HepG2 (cell line): ENCODE results near the gene C12orf43. TPM values are rescaled to one million over a fixed set of nuclear protein-coding genes. Genes with fewer than 3 reads are reported as not detected.

Source experiments
- ATF6 ChIP-seq: sonication (generic); formaldehyde crosslinking; conservative IDR thresholded peaks from 2 replicates; pipeline ENCODE4 v1.4.0; 2020; ENCODE audit warnings: missing genetic modification reagents
- ATF7-NPFF ChIP-seq: sonication (generic); formaldehyde crosslinking; IDR thresholded peaks from 2 replicates; pipeline ENCODE4 v1.8.1; 2023; ENCODE audit warnings: mild to moderate bottlenecking, low read depth, missing genetic modification reagents, moderate library complexity
- ATRX ChIP-seq: sonication (generic); formaldehyde crosslinking; IDR thresholded peaks from 2 replicates; pipeline ENCODE4 v1.4.0; 2020; ENCODE audit warnings: missing genetic modification reagents, borderline replicate concordance
- BCLAF1 ChIP-seq: fragments of 450-650 bp; IDR thresholded peaks from 2 replicates; pipeline ENCODE4 v1.6.1; 2017; ENCODE audit warnings: mild to moderate bottlenecking
- CREM ChIP-seq, 2 experiments: sonication (generic) in 1 of 2; formaldehyde crosslinking in 1 of 2; IDR thresholded peaks; 2 replicates each; pipeline versions ENCODE4 v1.4.0 to v1.6.1; 2016 to 2020; ENCODE audit warnings: antibody characterized with exemption in 1 of 2, mild to moderate bottlenecking in 1 of 2, missing genetic modification reagents in 1 of 2
- GLI4 ChIP-seq: sonication (generic); formaldehyde crosslinking; IDR thresholded peaks from 2 replicates; pipeline ENCODE4 v1.5.1; 2020; ENCODE audit warnings: missing genetic modification reagents, mild to moderate bottlenecking, moderate library complexity, borderline replicate concordance
- GRHL1 ChIP-seq: sonication (generic); formaldehyde crosslinking; conservative IDR thresholded peaks from 2 replicates; pipeline ENCODE4 v1.8.0; 2022; ENCODE audit warnings: missing genetic modification reagents
- IRF2 ChIP-seq: IDR thresholded peaks from 2 replicates; pipeline ENCODE4 v1.6.1; 2018; ENCODE audit warnings: missing genetic modification reagents, missing compliant biosample characterization
- KAT7 ChIP-seq: IDR thresholded peaks from 2 replicates; pipeline ENCODE4 v1.6.1; 2018; ENCODE audit warnings: borderline replicate concordance, missing compliant biosample characterization
- SNRNP70 ChIP-seq: fragments of 200-400 bp; formaldehyde crosslinking; IDR thresholded peaks from 2 replicates; pipeline ENCODE4 v1.6.1; 2017; ENCODE audit warnings: mild to moderate bottlenecking, low read depth, low read length, moderate library complexity
- SP5 ChIP-seq: IDR thresholded peaks from 2 replicates; pipeline ENCODE4 v1.6.1; 2016; ENCODE audit warnings: low read depth, borderline replicate concordance
- TCF7L2 ChIP-seq: IDR thresholded peaks from 2 replicates; pipeline ENCODE4 v1.6.1; 2011; ENCODE audit warnings: mild to moderate bottlenecking, low read depth, low read length, moderate library complexity
- XBP1 ChIP-seq: sonication (generic); formaldehyde crosslinking; IDR thresholded peaks from 2 replicates; pipeline ENCODE4 v1.5.0; 2020; ENCODE audit warnings: missing genetic modification reagents
- ZFP90 ChIP-seq: sonication (generic); formaldehyde crosslinking; IDR thresholded peaks from 2 replicates; pipeline ENCODE4 v1.8.0; 2022; ENCODE audit warnings: missing genetic modification reagents, mild to moderate bottlenecking, inconsistent platforms, borderline replicate concordance
- ZNF253 ChIP-seq: sonication (generic); formaldehyde crosslinking; IDR thresholded peaks from 2 replicates; pipeline ENCODE4 v1.8.0; 2022; ENCODE audit warnings: mild to moderate bottlenecking, missing genetic modification reagents, borderline replicate concordance
- ZNF501 ChIP-seq: sonication (generic); formaldehyde crosslinking; IDR thresholded peaks from 2 replicates; pipeline ENCODE4 v1.5.1; 2020; ENCODE audit warnings: mild to moderate bottlenecking, moderate library complexity, missing genetic modification reagents
- ZNF614 ChIP-seq: IDR thresholded peaks from 2 replicates; pipeline ENCODE4 v1.6.1; 2018; ENCODE audit warnings: missing biosample characterization, missing genetic modification reagents, inconsistent platforms, borderline replicate concordance
- ZNF709 ChIP-seq: sonication (generic); formaldehyde crosslinking; IDR thresholded peaks from 2 replicates; pipeline ENCODE4 v1.5.0; 2020; ENCODE audit warnings: mild to moderate bottlenecking, missing genetic modification reagents
- ZNF891 ChIP-seq: sonication (generic); formaldehyde crosslinking; IDR thresholded peaks from 2 replicates; pipeline ENCODE4 v1.5.0; 2020; ENCODE audit warnings: mild to moderate bottlenecking, missing genetic modification reagents
- polyA plus RNA-seq, 8 experiments: library from polyadenylated mRNA; depleted of rRNA in 3 of 8; stranded (reverse) in 7 of 8; unstranded in 1 of 8; fragments of >200 nt; fragmentation: Illumina TruSeq in 4 of 8; extraction: Trizol in 4 of 8; gene quantifications; 2 replicates each; pipeline versions ENCODE4 v1.2.1 to v1.2.3, GENCODE V29; 2011 to 2016; ENCODE audit warnings: low read depth in 4 of 8, missing spikeins in 1 of 8, mixed read lengths in 1 of 8; ENCODE audit not compliant: insufficient read depth in 1 of 8
- total RNA-seq, 5 experiments: library from RNA; depleted of rRNA; stranded (reverse); fragments of >200 nt; fragmentation: Illumina TruSeq; extraction: Trizol; gene quantifications; 2 replicates each; pipeline ENCODE4 v1.2.3, GENCODE V29; 2016; ENCODE audit warnings: low read depth in 1 of 5
- TF ChIP-seq, protein P1 (sequence below): sonication (generic); formaldehyde crosslinking; IDR thresholded peaks from 2 replicates; pipeline ENCODE4 v1.5.1; 2020; ENCODE audit warnings: mild to moderate bottlenecking, missing genetic modification reagents, borderline replicate concordance

C12orf43 gene
- total and polyA plus RNA-seq, 2 of the 13 experiments (the other 11 are each of a cell fraction or from before 2014, with no cell fraction given), result 7.9 to 11.1 TPM

- TF ChIP-seq BCLAF1, result no peak
- TF ChIP-seq ZNF891 (CRISPR knock-in tag), result 0 out of 2 replicates have a peak, but pooled peaks have one; percentile 8
- 0 out of 2 replicates have a peak, but pooled peaks have one; percentile 39 for TF ChIP-seq SP5 (CRISPR knock-in tag)
- no peak for TF ChIP-seq XBP1
- no peak for TF ChIP-seq GLI4 (CRISPR knock-in tag)
- TF ChIP-seq ATF6, result 0 out of 2 replicates have a peak, but pooled peaks have one; percentile 41
- no peak for TF ChIP-seq ATF7-NPFF (CRISPR knock-in tag)
- TF ChIP-seq SNRNP70, result no peak
- no peak for TF ChIP-seq ZNF709 (CRISPR knock-in tag)
- TF ChIP-seq IRF2 (CRISPR knock-in tag), result peak; percentile 75
- TF ChIP-seq ZNF614 (CRISPR knock-in tag), result no peak
- no peak for TF ChIP-seq TCF7L2
- TF ChIP-seq CREM (IDR thresholded peaks at IDR 0.05), result peak; percentile 83; the same call in 1 of the 2 replicates
- TF ChIP-seq CREM (CRISPR knock-in tag; IDR thresholded peaks at IDR 0.05), result no peak
- TF ChIP-seq, protein P1, sequence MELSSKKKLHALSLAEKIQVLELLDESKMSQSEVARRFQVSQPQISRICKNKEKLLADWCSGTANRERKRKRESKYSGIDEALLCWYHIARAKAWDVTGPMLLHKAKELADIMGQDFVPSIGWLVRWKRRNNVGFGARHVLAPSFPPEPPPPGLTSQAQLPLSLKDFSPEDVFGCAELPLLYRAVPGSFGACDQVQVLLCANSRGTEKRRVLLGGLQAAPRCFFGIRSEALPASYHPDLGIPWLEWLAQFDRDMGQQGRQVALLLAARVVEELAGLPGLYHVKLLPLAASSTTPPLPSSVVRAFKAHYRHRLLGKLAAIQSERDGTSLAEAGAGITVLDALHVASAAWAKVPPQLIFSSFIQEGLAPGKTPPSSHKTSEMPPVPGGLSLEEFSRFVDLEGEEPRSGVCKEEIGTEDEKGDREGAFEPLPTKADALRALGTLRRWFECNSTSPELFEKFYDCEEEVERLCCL (CRISPR knock-in tag), result no peak
- TF ChIP-seq ATRX (CRISPR knock-in tag), result no peak
- TF ChIP-seq KAT7, result no peak
- TF ChIP-seq ZFP90 (CRISPR knock-in tag), result no peak
- no peak for TF ChIP-seq GRHL1 (CRISPR knock-in tag)
- 0 out of 2 replicates have a peak, but pooled peaks have one; percentile 7 for TF ChIP-seq ZNF253 (CRISPR knock-in tag)
- peak; percentile 41; the same call in 1 of the 2 replicates for TF ChIP-seq ZNF501
These were observed 37.7 kb downstream of the C12orf43 start, which contains the start of gene HNF1A (continued) for GRCh38 chr12:120978296-120979219.
